Measurements from ENCODE around the gene TGM3.

Gene TGM3

DNA sequence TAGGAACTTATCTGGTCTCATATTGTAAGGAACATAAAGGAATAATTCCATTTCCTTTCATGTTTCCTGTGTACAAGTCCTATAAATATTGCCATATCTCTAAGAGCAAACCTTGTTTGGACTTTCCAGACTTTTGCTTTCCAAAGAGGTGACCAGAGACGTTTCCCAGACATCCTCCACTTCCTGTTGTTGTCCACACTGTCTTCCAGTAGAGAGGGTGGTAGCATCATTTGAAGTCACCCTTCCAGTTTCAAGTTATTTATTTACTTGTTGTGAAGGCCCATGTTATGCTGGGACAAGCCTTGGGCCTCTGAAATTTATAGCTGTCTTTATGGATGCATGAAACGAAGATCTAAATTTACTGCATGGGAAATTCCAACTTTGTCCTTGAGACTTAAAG, 10.6 kb upstream of the TGM3 start:
- DNase-seq = no peak

DNA sequence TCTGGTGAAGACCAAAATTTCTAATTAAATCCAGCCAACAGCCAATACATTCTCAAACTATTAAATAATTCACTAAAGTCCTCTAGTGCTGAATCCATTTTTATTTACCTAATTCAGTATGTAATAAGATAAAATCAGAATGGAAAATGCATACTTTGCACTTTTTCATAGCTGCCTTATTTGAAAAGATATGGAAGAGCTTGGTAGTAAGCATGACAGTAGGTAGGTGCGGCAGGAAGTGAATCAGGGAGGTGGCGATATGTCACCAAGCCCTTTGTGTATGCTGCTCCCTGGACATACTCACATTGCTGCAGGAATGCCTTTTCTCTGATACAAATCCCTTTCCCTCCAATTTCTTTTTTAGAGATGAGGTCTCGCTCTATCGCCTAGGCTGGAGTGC, 10.2 kb upstream of the TGM3 start:
- DNase-seq = no peak

DNA sequence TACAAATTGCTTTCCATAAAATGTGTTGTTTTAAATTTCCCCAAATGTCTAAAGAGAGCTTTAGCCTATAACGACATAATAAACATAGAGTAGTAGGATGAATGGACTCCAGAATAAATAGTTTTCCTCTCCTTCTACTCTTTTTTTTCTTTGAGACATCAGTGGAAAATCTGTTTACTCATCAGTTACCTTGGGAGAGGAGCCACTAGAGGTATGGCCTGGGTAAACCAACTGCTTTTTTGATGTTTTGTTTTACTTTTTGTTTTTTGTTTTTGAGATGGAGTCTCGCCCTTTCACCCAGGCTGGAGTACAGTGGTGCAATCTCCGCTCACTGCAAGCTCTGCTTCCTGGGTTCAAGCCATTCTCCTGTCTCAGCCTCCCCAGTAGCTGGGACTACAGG, 8.3 kb upstream of the TGM3 start:
- DNase-seq = no peak

DNA sequence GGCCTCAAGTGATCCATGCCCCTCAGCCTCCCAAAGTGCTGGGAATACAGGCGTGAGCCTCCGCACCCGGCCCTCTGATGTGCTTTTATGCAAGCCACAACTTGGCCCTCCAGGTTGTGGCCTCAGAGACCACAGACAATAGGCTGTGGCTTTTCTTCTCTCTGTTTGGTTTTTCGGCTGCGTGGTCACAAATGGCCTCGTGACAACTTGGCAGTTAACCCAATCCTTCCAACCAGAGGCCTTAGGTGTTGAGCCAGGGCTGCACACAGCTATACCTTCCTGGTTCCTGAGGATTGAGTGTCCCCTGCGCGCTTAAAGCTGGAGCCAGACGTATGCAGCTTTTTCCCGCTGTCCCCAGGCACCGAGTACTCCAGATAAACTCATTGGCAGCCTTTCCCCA, 6.3 kb upstream of the TGM3 start:
- no peak for DNase-seq

DNA sequence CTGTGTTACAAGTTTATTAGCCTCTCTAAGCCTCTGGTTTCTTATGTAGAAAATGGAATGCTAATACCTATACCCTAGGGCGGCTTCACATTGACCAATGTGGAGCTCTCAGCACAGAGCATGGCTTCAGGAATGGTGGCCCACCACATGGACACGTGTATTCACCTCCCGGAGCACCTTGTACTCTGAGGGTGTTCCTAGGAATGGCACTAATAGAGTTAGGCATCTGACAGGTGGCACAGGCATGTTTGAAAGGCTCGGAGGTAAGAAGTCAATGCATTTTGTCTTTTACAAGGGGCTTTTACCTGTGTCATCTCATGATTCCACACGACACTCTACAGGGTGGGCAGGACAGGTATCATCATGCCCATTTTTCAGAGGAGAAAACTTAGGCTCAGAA, 5.3 kb upstream of the TGM3 start:
- DNase-seq = no peak

DNA sequence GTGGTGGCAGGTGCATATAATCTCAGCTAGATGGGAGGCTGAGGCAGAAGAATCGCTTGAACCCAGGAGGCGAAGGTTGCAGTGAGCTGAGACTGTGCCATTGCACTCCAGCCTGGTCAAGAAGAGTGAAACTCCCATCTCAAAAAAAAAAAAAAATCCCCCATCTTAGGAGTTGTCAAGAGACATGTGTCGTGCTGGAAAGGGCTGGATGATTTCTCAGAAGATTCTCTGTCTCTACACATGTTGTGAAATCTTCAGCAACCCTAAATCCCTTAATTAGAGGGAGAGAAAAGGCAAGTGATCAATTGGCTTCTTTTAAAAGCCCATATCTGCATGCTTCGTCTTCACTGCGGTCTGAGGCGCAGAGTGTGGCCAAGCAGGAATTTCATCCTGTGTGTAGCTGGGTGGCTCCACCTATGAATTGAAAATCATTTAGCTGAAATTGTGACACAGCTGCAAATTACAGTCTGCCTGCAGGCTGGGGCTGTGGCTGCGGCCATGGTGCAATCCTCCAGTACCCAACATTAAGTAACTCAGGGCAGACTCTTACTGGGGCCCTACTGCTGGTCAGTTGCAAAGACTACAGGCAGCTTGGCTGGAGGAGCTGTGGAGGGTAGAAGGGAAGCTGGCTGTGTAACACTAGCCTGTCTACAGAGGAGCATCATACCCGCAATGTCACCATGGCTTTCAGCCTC, 3.2 kb upstream of the TGM3 start:
- no peak for DNase-seq

DNA sequence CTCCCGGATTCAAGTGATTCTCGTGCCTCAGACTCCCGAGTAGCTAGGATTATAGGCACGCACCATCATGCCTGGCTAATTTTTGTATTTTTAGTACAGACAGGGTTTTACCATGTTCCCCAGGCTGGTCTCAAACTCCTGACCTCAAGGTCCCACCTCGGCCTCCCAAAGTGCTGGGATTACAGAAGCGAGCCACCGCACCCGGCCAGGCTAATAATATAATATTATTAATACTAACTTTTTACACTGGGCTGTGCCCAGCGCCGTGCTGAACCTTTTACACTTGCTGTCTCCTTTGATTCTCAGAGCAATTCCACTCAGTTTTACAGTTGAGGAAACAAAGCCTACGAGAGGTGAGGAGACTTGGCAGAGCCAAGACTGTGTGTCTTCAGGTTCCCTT, 2.3 kb upstream of the TGM3 start:
- no peak for DNase-seq

DNA sequence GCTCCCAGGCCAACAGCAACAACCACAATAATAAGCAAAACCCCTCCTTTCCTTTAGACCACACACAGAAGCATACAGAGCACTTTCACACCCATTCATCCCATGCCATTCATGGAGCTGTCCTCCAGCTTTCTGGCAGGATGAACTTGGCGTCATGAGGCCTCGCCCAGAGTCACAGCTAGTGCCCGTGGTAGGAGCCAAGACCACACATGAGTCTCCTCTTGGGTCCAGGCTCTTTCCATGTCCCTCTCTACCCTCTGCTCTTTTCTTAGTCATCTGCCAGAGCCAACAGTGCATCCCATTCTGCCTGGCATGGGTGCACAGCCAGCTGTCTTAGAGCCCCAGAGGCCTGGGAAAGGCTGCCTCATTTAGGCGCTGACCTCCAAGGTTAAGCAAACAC, 1.8 kb upstream of the TGM3 start:
- DNase-seq = no peak

DNA sequence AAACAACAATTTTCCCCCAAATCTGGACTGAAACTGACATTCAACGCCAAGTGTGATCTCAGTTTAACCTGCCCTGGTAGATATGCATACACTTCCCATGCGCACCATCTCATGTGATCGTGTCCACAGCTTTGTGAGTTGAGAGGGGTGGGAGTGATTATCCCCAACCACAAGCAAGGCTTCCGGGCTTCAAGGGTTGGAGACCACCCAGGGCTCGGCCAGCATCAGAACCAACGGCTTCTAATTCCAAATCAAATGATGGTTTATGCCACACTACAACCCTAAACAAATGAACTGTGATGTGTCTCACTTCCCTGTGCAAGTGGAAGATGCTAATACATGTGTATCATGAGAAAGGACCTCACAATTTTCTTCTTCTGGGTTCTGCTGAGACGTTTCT, 515 bp upstream of the TGM3 start:
- no peak for DNase-seq

DNA sequence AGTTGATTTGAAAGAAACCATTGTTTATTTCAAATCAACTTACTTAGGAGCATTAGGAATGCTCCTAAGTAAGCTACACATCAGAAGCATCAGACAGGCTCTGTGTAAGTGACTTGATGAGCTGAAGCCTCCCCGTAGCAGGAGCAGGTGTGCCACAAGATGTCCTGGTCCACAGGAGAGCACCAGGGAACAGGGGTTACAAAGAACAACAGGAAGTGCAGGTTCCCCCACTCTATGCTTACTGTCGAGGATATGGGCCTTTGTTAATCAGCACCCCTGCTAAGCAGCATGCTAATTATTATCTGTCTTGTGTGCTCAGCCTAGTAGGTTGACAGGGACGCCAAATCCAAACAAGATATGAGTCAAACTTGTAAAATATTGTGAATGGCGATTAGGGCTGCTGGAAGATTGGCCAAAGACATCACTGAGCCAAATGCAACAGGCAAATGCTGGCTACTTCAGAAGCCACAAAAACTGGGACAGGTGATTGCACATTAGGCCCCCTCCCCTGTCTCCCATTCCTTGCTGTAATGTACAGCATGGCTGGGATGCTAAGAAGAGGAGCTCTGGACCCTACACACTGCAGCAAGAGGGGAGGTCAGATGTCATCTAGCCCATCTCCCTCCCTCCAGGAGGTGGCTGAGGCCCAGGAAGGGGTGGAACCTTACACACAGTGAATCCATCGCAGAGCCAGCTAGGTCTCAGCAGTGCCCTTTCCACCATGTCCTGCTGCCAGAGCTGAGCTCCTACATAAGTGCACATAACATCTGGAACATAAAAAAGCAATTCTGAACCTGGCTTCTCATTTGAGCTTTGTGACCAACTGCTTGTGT, 939 bp downstream of the TGM3 start:
- no peak for DNase-seq

DNA sequence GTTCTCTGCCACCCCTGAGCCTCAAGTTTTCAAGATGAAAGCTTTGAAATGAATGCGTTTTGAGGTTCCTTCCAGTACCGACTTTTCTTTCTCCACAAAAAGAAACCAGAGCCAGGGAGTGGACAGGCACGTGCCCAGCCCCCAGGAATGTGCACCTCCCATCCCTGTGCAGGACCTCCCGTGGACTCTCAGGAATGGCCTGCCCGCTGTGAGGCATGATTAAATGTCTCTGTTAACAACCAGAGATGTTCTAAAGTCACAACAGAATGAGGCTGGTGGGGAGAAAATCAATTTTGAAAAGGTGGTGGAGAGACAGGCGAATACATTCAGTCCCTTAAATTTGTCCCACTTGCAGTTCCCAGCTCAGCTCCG, 1.5 kb downstream of the TGM3 start:
- DNase-seq = no peak

DNA sequence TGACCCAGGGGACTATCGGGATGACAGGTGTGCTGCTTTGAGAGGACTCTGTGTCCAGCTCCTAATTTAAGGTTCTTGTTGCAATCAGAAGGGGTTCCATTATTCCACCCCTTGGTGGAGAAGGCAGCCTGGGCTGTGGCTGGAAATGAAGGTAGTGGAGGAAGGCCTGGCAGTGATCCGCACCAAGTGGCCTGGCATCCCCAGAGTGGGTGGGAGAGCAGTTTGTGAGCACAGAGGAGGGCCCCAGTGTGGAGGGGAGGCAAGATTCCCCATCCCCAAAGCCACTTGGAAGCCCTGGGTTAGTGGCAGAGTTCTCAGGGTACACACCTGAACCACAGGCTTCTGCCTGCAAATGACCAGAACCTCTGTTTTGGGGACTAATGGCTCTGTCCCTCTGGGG, 2.3 kb downstream of the TGM3 start:
- no peak for DNase-seq

DNA sequence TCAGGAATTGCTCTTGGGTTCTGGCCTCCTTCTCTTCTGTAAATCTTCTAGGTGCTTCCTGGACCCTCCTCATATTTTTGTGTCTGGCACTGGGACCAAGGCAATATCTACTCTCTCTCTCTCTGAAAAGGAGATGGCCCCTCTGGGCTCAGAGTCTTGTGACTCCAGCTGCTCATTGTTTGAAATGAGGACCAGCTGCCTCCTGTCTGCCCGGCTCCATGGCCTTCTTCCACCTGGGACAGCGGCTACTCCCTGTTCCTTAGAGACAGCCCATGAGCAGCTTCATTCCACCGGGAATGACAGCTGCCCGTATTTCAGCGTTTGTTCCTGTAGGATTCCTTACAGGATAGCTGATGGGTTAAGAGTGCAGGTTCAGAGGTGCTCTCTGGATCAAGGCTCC, 2.9 kb downstream of the TGM3 start:
- no peak for DNase-seq

DNA sequence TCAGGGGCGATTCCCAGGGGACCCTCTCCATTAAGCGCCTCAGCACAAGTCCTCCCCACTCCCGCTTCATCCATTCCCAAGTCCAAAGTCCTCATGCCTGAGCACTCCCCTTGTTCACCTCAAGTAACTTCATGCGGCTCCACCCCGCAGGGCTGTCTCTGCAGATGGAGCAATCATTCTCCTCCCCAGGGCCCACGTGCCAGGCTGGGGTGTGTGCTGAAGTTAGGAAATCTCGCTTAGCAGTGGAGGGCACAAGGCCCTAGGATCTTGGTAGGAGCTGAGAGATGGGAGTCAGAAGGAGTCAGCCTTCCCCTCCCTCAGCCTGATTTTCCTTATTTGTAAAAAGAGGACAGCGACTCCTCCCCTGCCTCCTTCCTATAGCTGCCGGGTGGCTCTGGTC, 3.5 kb downstream of the TGM3 start:
- DNase-seq = no peak

DNA sequence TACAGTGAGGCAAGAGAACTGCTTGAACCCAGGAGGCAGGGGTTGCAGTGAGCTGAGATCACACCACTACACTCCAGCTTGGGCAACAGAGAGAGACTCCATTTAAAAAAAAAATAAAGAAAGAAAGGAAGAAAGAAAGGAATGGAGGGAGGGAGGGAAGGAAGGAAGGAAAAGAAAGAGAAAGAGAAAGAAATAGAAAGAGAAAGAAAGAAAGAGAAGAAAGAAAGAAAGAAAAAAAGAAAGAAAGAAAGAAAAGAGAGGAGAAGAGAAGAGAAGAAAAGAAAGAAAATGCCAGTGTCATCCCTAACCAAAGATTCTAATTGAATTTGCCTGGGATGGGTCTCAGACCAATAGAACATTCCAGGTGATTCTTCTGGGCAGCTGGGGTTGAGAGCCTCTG, 4.2 kb downstream of the TGM3 start:
- no peak for DNase-seq

DNA sequence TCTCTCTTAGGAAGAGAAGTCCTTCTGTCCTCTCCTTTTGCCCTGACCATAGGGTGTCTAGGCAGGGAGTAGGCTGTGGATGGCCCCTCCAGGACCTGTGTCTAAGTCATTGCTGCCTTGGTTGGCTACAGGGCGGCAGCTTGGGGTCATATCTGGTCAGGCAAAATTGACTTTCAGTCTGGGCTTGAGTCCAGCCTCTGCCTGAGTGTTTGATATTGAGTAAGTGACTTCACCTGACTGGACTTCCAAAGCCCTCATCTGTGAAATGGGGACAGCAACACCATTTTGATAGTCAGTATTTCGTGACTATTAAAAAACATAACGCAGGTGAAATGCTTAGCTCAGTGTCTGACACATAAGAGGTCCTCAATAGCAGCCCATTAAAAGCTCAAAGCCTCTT, 4.6 kb downstream of the TGM3 start:
- no peak for DNase-seq

DNA sequence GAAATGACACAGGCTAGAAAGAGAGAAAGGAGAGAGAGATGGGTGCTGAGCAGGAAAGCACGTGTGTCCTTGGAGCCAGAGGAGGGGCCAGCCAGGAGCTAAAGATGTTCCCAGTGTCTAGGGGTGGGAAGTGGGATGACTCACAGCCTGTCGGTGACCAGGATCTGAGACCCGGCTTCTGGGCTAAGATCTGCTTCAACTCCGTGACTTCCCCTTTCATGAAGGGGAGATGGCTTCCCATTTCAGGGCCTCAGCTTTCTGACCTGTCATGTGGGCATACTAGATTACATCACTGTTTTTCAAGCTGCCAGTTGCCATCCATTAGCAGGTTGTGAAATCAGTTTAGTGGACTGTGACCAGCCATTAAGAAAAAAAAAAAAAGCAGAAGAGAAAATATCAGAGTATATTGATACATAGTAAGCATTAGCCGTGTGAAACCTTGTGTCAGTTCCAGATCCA, 5.4 kb downstream of the TGM3 start:
- no peak for DNase-seq

DNA sequence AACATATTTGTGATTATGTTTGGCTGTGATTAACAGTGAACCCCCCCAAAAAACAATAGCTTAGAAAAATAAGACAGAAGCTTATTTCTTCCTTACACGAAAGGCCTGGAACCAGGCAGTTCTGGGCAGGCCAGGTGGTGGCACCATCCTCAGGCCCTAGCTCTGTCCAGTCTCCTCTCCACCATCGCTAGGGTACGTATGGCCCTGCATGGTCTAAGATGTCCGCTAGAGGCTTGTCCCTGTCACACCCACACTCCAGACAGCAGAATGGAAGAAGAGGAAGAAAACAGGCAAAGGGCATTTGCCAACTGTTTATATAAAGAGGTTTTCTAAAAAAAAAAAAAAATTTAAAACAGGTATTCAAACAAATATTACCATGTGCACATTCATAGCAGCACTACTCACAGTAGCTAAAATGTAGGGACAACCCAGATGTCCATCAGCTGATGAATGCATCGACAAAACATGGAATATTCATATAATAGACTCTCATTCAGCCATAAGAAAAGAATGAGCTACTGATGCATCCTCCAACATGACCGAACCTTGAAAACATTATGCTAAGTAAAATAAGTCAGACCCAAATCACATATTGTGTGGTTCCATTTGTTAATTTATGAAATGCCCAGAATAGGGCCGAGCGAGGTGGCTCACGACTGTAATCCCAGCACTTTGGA, 6.7 kb downstream of the TGM3 start:
- DNase-seq = no peak

DNA sequence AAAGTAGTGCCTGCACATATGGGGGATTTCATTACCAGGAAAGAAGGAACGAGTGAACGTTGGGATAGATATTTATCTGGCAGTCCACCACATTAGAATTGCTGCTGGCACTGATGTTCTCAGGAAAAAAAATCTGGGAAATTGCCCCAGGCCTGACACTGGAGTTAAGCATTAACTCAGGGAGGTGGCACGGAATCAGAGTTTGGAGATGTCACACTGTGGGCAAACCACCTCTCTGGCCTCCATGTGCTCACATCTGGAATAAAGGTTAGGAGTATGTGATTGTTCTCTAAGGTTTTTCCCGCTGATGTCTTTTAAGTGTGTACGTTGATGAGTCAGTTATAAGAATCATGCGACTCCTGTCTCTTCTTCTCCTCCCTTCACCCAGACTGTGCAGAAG, 7.9 kb downstream of the TGM3 start:
- DNase-seq = no peak

DNA sequence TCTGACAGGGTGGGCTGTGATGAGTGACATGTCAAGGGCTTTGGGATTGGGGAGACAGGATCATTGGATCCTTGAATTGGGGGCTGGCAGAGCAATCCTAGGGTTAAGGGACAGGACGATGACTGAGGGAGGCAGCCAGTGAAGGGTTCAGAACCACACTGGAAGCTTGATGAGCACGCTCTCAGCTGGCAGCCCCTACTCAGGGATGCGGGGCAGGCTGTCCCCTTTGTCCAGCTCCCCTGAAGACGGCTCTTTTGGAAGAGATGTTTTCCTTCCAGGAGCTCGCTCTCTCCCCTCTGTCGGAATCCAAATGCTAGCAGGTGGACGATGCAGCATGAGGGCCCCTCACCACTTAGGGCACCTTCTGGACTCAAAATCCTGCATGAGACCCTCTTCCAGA, 8.4 kb downstream of the TGM3 start:
- DNase-seq = no peak

DNA sequence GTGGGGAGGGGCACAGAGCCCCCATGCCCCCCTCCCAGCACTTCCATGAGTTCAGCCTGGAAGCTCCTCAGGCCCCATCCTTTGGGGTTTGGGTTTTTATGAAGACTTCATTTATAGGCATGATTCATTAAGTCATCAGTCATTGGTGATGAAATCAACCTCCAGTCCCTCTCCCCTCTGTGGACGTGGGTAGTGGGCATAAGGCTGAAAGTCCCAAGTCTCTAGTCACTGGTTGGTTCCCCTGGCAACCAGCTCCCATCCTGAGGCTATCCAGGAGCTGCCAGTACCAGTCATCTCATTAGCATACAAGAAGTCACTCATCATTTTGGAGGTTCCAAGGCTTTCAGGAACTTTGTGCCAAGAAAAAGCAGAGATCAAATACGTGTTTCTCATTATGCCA, 9.2 kb downstream of the TGM3 start:
- DNase-seq = no peak

DNA sequence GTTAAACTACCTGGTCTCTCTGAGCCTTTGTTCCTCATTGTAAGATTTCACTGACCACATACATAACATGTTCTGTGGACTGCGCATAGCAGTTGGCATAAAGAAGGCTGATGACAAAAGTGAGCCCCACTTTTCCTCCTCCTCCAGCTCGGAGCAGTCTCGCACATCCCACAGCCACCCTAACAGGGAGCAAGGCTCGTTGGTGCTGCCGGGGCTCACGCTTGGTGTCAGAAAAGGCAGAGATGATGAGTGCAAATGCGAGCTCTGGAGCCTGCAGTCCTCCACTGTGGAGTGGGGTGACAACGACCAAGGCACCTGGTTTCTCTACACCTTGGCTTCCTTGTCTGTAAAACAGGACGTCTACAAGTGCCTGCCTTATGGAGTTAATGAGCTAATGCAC, 9.7 kb downstream of the TGM3 start:
- no peak for DNase-seq

DNA sequence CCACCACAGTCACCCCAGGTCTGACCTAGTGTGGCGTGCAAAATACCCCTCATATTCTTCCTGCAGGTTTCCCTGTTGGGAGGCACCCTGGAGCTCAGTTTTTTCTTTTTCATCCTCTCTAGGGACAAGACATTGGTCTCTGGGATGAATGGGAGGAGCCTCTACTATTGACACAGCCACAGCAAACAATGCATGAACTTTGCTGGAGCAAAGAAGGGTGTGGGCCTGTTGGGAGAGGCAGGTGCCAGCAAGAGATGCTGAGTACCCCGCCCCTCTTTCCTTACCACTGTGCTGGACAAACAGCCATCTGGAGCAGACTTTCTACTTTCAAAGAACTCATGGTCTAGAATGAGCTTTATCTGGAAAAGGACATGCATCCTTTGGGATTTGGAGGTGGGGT, 10.1 kb downstream of the TGM3 start:
- no peak for DNase-seq

DNA sequence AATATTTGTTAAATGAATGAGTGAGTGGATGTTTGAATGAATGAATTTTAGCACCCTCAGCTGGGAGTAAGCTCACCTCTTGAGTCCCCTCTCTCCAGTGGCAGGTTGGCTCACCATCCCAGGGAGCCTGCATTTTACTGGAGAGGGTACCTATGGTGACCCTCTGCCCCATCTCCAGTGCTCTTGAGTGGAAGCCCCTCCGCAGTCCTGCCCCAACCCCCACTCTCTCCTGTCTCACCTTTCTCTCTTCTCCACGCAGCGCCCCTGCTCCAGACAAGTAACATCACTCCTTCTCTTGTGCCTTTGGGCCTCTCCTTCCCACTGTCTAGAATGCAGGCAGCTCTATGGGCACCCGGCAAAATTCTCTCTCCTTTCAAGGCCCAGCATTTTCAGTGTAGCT, 11.3 kb downstream of the TGM3 start:
- no peak for DNase-seq

Measured in NCI-H446 treated with DMSO at 0.1 percent for 48 hours (cell line).